SU-DHL-6 (cell line): ENCODE data around the gene ALDH4A1.

Experiments
- H2AFZ ChIP-seq: fragments of 200-600 bp; sonication (generic); 2 replicates; pipeline ENCODE4 v1.6.1; 2014; ENCODE audit warnings: low read depth, mild to moderate bottlenecking, moderate library complexity, mixed read lengths, antibody characterized with exemption, low read length; ENCODE audit not compliant: severe bottlenecking
- H3F3A ChIP-seq: fragments of 200-600 bp; shearing (Covaris generic); 2 replicates; pipeline ENCODE4 v1.6.0; 2016; ENCODE audit warnings: antibody characterized with exemption, mild to moderate bottlenecking; ENCODE audit not compliant: insufficient read depth
- H3K27ac ChIP-seq: fragments of 200-600 bp; sonication (generic); 2 replicates; pipeline ENCODE4 v1.5.1; 2016; ENCODE audit warnings: low read depth, mild to moderate bottlenecking, low read length, moderate library complexity, mixed read lengths
- H3K27me3 ChIP-seq: fragments of 200-600 bp; sonication (generic), shearing (Covaris generic); 2 replicates; pipeline ENCODE4 v1.6.0; 2014; ENCODE audit warnings: mild to moderate bottlenecking, low read length
- H3K36me3 ChIP-seq: fragments of 200-600 bp; sonication (generic); 2 replicates; pipeline ENCODE4 v1.6.1; 2014; ENCODE audit warnings: mild to moderate bottlenecking, low read length, mixed read lengths
- H3K4me2 ChIP-seq: fragments of 300-600, 200-600 bp; shearing (Covaris generic), sonication (generic); 2 replicates; pipeline ENCODE4 v1.6.0; 2014; ENCODE audit warnings: low read length, low read depth, mild to moderate bottlenecking; ENCODE audit not compliant: poor library complexity, severe bottlenecking
- H3K4me3 ChIP-seq: fragments of 200-600 bp; sonication (generic); 2 replicates; pipeline ENCODE4 v1.5.1; 2014; ENCODE audit warnings: antibody characterized with exemption, low read length, mild to moderate bottlenecking, mixed read lengths; ENCODE audit not compliant: insufficient read depth, poor library complexity, severe bottlenecking
- H3K79me2 ChIP-seq: fragments of 200-600 bp; sonication (generic); 2 replicates; pipeline ENCODE4 v1.6.1; 2014; ENCODE audit warnings: mild to moderate bottlenecking, low read length, moderate library complexity; ENCODE audit not compliant: insufficient read depth
- H3K9ac ChIP-seq: fragments of 200-600 bp; sonication (generic); 2 replicates; pipeline ENCODE4 v1.7.0; 2014; ENCODE audit warnings: mild to moderate bottlenecking, low read length
- H3K9me2 ChIP-seq: fragments of 200-600 bp; sonication (generic); replicated peaks from 2 replicates; pipeline ENCODE4 v1.6.1; 2014; ENCODE audit warnings: low read length; ENCODE audit not compliant: insufficient read depth
- H3K9me3 ChIP-seq: fragments of 200-600 bp; sonication (generic); 2 replicates; pipeline ENCODE4 v1.6.1; 2014; ENCODE audit warnings: low read length, mixed read lengths; ENCODE audit not compliant: insufficient read depth
- H4K20me1 ChIP-seq: fragments of 200-600 bp; sonication (generic); 2 replicates; pipeline ENCODE4 v1.6.1; 2014; ENCODE audit warnings: low read depth, mild to moderate bottlenecking, antibody characterized with exemption, low read length, moderate library complexity, mixed read lengths
- CTCF ChIP-seq: fragments of 200-600 bp; sonication (generic); IDR thresholded peaks from one replicate; pipeline ENCODE4 v1.5.1; 2017; ENCODE audit warnings: antibody characterized with exemption, mild to moderate bottlenecking, low read length, moderate library complexity; ENCODE audit not compliant: insufficient read depth, poor library complexity, severe bottlenecking
- EZH2phosphoT487 ChIP-seq: fragments of 200-600 bp; sonication (generic), shearing (Covaris generic); conservative IDR thresholded peaks from 2 replicates; pipeline ENCODE4 v1.6.1; 2018; ENCODE audit warnings: mild to moderate bottlenecking, antibody characterized with exemption, low read length, moderate library complexity, mixed read lengths

ALDH4A1 gene

GRCh38 chr1:18936471-18936813, 34.1 kb upstream of the ALDH4A1 start:
- no peak overlapping the region for H3K27ac ChIP-seq
- H4K20me1 ChIP-seq, result no peaks in the 10 kb centered on the region
- H3K9me2 ChIP-seq, result no peaks in the 10 kb centered on the region
- H3K36me3 ChIP-seq, result no peaks in the 10 kb centered on the region
- TF ChIP-seq EZH2phosphoT487 (no peak), CTCF (no peak)
- H3K79me2 ChIP-seq, result no peaks in the 10 kb centered on the region
- H3K4me3 ChIP-seq, result no peak overlapping the region
- no peak overlapping the region for H3K4me2 ChIP-seq
- no peak overlapping the region for H3K9ac ChIP-seq
- H3F3A ChIP-seq, result no peaks in the 10 kb centered on the region
- no peaks in the 10 kb centered on the region for H3K9me3 ChIP-seq
- H2AFZ ChIP-seq, result no peak overlapping the region
- no peaks in the 10 kb centered on the region for H3K27me3 ChIP-seq

- TF ChIP-seq EZH2phosphoT487, result no peak
- TF ChIP-seq CTCF, result no peak
- Histone ChIP-seq H2AFZ (no peak overlapping the region), H3K4me3 (no peak overlapping the region), H3K27ac (no peak overlapping the region), H3K36me3 (no peaks in the 10 kb centered on the region), H3F3A (no peaks in the 10 kb centered on the region), H3K9ac (no peak overlapping the region), H3K4me2 (no peak overlapping the region), H3K79me2 (no peaks in the 10 kb centered on the region), H4K20me1 (no peaks in the 10 kb centered on the region), H3K9me3 (no peaks in the 10 kb centered on the region), H3K9me2 (no peaks in the 10 kb centered on the region), H3K27me3 (no peaks in the 10 kb centered on the region)
Observed at GRCh38 chr1:18934205-18935000, 32.0 kb upstream of the ALDH4A1 start.

- H3K27me3 ChIP-seq, result no peaks in the 10 kb centered on the region
- H3K4me3 ChIP-seq, result no peak overlapping the region
- H3K9ac ChIP-seq, result no peak overlapping the region
- no peaks in the 10 kb centered on the region for H3F3A ChIP-seq
- no peaks in the 10 kb centered on the region for H4K20me1 ChIP-seq
- H2AFZ ChIP-seq, result no peak overlapping the region
- no peaks in the 10 kb centered on the region for H3K36me3 ChIP-seq
- H3K27ac ChIP-seq, result no peak overlapping the region
- H3K9me2 ChIP-seq, result no peaks in the 10 kb centered on the region
- H3K4me2 ChIP-seq, result no peak overlapping the region
- no peak for TF ChIP-seq CTCF
- no peak for TF ChIP-seq EZH2phosphoT487
- no peaks in the 10 kb centered on the region for H3K9me3 ChIP-seq
- no peaks in the 10 kb centered on the region for H3K79me2 ChIP-seq
Observed at GRCh38 chr1:18932879-18933278, 30.5 kb upstream of the ALDH4A1 start.
